GM18868 (cell line): Measurements from ENCODE around the gene ABHD12.

Experiments used
- ATAC-seq: cut with Tn5 transposase; IDR thresholded peaks from one replicate; pipeline ENCODE4 v1.9.1; 2021; ENCODE audit warnings: mild to moderate bottlenecking, moderate library complexity; ENCODE audit not compliant: unreplicated experiment

The ABHD12 gene

DNA sequence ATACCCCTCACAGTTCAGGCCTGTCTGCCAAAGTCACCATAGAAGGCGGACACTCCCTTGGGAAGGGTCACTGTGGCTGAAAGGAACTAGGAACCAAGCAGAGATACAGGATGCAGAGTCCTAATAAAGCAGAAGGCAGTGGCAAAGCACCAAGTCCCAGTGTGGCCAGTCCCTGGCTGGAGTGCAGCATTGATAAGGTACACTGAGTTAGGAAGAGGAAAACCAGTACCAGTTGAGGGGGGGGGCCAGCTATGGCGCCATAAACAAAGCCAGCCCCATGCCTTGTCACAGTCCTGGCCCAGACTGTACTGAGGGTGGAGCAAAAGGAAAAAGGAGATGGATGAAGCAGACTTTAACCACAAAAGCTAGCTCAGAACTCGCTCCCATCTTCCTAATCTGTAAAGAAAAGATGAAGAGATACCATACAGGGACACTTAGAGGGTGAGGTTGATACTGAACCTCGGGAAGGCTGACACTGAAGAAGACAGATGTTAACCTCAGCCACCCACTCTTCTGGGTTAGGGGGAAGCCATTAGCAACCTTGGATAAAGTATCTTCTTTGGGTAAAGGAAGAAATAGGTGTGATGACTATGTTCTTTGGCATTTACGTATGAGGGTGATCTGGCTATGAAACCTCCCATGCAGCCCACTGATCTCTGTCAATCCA is 7.8 kb downstream of the ABHD12 start:
- ATAC-seq: no peak

DNA sequence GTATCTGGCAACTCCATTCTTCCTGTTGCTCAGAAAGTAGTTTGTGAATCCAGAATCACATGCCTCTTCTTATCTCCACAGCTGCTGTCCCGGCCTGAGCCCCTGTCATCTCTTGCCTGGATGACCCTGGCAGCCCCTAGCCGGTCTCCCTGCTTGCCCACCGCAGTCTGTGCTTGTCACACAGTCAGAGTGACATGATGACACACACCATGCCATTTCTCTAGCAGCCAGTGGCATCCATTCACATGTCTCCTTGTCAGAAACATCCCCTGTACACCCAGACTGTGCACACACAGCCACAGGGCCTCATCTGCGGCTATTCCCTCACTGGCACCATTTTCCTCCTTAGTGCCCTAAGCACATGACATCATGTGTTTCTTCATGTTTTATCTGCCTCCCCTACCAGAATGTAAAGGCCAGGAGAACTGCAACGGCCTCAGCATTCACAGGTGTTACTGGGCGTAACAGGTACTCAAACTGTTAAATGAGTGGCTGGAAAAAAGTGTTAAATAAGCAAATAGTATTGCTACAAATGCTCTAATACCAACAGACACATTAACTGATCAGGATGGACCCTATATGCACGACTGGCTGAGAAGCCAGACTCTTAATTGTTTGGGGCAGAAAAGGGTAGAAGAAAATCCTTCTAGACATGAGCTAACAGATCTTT is 9.6 kb downstream of the ABHD12 start:
- ATAC-seq: no peak

DNA sequence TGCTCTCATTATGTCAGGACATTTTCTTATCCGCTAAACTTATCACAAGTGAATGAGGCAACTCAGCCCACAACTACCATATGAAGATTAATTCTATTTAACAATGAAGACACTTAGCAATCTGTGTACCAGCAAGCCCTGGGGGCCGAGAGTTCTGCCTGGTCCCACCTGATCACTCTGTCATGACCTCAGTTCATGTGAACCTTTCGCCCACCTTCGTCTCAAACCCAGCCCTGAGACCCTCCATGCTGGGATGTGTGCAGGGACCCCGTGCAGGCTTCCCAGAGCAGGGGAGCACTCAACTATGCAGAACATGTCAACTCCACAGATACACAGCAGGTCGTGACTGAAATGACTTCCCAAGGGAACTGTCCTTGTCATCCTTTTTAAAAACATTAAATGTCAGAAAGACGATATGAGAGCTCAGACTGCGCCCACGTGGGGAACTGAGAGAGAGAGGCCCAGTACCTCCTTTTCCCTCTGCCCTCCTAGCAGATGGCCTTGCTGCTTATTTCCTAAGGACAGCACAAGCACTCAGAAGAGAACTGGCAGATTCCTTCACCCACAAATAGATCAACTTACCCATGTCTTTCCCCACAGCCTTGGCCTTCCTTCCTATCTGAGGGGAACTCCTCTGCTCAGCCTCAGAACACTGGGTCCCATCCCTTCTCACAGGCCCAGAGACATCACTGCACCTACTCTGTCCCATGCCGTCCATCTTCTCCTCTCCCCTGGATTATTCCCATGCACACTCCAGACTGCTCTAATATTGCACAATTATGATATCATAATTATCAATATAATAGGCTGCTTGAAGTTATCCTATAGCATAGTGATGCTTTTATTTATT is 11.5 kb downstream of the ABHD12 start:
- peak; percentile 53 for ATAC-seq

DNA sequence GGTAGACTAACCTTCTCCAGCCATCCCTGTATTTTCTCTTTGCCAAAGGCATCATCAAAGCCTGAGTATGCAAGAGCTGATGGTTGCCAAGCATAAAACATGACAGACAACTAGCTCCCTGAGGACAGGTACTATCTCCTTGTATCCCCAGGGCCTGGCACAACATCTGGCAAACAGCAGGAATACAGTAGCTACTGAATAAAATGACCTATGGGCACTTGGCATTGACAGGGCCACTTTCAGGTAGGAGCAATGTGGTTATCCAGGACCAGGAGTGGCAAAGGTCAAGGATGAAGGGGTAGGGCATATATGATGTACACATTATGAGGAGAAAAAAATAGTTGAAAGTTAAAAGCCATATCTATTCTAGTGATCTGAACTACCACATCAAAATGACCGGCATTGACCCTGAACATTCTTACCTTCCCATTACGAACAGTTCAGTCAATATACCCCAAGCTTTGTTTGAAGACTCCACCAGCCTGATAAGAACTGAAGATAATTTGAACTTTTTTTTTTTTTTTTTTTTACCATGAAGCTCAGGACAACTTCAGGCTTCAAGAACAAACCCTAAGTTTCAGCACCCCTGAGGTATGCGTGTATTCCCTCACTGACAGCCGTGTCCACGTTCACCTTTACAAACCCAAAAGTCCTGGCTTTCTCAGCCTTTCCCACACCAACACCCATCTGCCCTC is 12.3 kb downstream of the ABHD12 start:
- ATAC-seq: no peak

DNA sequence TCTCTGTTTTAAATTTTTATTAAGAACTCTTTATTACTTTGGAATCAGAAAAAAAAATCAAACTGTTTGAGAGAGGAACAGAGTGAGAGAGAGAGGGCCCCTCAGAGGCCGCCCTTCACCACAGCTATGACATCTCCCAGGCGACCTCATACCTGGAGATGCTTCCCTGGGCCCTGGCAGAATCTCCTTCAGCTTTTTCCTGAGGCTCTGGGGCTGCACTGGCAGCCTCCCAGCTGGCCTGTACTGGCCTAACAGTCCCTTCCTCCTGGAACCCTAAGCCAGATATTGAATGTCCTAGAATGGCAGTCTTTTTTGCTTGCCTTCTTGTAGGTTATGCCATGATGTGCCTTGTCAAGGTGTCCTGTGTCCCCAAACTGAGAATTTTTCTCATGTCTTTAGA is 13.7 kb downstream of the ABHD12 start:
- no peak for ATAC-seq

DNA sequence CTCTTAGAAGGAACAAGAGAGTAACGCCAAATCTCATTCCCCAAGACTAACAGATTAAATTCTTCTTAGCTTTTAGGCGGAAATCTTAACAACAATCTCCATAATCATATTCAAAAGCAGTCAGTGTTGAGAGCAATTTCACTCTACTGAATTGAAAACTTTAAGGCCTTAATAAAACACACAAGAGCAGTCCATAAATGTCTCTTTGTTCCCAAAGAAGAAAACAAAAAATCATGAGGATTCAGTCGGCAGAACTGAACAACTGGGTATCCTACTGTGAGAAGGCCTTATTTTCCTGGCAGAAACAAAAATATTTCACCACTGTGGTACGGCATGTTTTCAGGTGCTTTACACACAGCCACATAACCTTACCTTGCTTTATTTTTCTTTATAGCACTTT is 14.4 kb downstream of the ABHD12 start:
- no peak for ATAC-seq

DNA sequence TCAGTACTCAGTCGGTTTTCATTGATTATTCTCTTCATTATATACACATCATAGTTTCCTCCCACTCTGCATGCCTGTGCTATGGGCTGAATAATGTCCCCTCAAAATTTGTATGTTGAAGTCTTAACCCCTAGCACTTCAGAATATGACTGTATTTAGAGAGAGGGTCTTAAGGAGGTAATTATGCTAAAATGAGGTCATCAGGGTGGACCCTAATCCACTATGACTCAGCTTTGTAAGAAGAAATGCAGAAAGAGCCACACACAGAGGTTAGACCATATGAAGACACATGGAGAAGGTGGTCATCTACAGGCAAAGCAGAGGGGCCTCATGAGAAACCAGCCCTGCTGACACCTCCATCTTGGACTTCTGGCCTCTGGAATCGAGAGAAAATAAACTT is 15.8 kb downstream of the ABHD12 start:
- no peak for ATAC-seq

DNA sequence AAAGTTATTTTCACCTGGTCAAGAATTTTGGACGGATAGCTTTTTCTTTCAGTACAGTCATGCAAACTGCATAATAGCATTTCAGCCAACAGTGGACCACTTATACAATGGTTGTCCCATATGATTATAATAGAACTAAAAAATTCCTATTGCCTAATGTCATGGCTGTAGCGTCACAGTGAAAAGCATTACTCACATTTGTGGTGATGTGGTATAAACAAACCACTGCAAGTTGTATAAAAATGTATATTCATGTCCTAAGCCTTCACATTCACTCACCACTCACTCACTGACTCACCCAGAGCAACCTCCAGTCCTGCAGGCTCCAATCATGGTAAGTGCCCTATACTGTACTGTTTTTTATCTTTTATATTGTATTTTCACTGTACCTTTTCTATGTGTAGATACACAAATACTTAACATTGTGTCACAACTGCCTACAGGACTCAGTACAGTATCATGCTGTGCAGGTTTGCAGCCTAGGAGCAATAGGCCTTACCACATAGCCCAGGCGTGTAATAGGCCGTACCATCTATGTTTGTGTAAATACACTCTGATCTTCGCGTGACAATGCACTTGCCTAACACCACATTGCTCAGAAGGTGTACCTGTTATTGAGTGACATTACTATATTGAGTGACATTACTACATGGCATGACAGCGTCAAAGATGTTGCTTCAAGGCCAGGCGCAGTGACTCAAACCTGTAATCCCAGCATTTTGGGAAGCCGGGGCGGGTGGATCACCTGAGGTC is 17.9 kb downstream of the ABHD12 start:
- no peak for ATAC-seq

DNA sequence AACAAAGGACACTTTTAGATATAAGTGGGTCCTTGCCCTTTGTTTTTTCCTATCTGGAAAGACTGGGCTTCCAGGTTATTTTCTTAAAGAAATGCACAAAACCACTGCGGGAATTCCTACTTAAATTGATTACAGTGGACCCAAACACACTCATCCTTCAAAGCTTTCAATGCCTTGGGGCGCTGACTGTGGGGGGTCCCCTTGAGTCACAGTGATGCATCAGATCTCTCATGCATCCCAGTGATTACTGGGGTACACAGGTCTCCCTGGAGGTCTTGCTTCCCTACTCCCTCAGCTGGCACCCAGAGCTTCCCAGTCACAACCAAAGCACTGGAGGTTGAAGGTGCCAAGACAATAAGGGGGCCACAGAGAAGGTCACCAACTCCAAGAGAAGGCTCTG is 20.7 kb downstream of the ABHD12 start:
- no peak for ATAC-seq

DNA sequence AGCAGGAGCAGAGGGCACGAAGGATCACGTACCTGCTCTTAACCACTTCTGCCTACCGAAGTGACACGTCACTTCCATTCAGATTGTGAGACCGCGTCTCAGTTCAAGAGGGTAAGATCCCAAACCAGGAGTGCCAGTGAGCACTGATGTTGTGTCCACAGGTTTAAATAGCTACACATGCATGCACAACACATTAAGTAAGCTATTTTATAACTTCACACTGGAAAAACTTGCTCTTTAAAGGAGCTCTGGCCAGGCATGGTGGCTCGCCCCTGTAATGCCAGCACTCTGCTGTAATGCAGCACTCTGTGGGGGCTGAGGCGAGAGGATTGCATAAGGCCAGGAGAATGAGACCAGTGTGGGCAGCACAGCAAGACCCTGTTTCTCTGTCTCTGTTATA is 21.1 kb downstream of the ABHD12 start:
- no peak for ATAC-seq

DNA sequence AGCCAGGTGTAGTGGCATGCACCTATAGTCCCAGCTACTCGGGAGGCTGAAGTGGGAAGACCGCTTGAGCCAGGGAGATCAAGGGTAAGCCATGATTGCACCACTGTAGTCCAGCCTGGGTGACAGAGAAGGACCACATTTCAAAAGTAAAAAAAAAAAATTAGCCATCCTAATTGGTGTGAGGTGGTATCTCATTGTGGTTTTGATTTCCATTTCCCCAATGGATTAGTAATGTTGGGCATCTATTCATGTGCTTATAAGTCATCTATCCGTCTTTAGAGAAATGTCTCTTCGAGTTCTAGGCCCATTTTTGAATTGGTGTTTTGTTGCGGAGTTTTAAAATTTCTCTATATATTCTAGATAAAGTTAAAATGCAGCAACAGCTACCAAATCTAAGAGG is 21.7 kb downstream of the ABHD12 start:
- no peak for ATAC-seq

DNA sequence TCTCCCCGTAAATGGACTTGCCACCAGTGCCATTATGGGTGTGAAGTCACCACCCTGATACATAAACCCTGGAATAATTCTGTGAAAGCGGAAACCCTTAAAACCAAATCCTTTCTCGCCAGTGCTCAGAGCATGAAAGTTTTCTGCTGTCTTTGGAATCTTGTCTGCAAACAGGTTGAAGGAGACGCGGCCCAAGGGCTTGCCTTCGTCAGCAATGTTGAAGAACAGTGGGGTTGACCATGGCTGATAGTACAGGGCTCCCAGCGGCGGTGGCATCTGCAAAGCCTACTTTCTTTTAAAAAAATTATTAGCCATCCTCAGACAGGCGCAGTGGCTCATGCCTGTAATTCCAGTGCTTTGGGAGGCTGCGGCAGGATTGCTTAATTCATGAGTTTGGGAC is 22.1 kb downstream of the ABHD12 start:
- ATAC-seq: no peak

DNA sequence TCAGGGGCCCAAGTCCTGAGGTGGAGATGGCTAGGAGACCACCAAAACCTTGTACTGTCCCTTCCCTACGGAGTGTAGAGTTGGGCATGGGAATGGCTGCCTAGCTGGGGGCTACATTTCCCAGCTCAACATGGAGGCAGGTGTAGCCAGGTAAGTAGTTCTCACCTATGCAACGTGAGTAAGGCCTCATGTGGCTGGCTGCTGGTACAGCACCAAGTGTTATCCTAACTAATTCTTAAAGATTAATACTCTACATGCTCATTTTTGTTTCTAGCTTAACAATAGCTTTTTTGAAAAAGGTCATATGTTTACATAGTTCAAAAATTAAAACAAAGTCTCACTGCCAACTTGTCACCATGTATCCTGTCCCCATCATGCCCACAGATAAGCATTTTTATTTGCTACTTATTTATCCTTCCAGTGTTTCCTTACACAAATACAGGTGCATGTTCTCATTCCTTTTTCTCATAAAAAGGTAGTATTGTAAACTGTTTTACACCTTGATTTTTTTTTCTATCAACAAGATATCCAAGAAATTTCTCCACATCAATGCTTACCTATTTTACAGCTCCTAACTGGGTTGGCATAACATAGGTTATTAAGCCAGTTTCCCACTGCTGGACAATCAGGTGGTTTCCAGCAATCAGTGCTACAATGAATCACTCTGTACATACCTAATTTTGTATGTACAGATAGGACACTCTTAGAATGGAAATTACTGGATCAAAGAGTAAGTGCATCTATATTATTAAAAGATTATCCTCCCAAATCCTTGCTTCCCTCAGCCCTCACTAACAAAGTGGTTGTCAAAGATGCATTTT is 25.5 kb downstream of the ABHD12 start:
- no peak for ATAC-seq

DNA sequence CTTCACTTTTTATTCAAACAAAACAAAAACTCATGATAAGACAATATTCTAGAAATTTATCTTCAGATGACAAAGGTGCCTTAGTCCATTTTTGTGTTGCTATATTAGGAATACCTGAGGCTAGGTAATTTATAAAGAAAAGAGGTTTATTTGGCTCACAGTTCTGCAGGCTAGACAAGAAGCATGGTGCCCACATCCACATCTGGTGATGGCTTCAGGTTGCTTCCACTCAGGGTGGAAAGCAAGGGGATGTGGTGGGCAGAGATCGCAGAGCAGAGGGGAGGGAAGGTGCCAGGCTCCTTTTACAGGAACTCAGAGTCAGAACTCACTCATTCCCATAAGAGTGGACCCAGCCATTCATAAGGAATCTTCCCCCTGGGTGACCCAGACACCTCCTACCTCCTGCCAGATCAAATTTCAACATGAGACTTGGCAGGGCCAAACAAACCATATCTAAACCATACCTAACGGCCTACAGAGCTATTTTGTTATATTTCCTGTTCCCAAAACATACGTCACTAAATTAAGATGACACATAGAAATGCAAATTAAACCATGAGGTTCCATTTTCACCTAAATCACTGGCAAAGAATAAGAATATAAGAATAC is 26.4 kb downstream of the ABHD12 start:
- no peak for ATAC-seq

DNA sequence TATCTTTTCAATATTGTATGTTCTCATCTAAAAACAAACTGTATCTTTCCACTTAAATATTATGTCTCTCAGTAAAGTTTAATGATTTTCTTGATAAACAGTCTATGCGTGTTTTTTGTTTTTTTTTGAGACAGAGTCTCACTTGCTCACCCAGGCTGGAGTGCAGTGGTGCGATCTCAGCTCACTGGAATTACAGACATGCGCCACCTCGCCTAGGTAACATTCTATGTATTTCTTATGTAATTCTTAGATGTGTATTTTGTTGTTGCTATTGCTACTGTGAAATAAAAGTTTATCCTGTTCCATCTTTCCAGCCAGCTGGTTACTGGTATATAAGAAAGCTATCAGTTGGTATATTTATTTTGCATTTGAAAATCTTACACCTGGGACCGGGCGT is 29.4 kb downstream of the ABHD12 start:
- peak; percentile 9 for ATAC-seq

DNA sequence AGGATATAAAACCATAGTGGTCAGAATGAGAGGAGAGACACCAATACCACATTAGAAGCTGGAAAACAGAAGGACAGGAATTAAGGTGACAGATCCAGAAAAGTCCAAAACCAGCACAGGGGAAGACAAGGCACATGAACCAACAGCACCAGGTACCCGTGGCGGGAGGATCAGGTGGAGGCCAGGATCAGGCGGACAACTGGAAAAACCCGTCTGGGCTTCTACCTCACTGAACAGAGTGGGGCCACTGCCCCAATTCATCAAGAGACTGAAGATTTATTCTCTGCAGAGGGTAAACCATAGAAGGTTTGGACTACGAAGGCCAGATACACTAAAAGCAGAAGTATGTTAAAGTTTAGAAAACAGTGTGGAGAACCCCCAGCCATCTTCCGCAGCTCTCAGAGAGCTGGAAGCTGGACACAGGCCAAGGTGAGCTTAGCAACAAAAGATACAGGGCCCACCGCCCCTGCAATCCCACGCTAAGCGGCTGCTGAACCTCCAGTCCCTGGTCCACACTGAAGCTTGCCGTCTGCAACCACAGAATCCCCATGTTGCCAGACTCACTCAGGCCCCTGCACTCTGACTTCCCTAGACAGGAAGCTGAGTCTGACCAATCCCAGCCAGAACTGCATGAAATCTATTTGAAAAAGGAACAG is 29.9 kb downstream of the ABHD12 start:
- peak; percentile 71 for ATAC-seq

DNA sequence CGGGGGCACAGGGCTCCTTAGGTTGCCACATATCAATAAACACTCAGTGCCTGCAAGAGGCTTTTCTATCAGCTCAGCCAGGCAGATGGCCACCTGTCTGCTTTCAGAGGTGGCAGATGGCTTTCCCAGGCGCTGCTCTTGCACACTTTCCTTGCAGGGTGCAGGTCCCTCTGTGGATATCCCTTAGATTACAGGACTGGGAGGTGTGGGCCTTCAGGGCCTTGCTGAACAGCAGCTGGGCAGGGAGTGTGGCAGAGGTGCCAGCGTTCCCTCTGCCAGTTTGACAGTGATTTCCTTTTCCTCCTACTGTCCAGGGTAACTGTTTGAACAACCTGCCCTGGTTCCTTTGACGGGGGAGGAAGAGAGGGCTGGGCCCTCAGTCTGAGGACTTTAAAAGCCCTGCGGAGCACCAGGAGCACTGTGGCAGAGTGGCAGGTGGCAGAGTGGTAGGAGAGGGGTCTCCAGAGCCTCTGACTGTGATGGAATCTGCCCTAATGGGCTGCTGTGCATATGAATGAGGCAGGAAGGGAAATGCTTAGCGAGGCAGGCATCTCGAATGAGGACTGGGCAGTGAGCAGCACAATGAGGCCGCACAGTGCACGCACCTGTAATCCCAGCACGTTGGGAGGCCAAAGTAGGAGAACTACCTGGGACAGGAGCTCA is 34.2 kb downstream of the ABHD12 start:
- no peak for ATAC-seq

DNA sequence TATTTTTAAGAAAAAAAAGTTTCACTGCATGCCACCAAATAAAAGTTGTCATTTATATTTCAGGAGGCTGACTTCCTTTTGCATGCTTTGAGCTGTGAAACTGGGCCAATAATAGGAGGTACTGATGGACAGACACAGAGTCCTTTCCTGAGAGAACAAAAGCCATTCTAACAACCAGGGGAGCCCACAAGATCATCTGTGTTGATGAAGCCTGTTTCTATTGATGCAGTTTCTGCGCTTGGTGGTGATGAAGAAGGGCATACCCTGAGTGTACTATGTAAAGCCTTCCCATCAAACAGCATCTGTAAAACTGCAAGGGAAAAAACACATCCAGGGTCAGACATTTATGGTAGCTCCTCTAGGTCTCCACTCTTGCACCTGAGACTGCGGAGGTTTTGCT is 34.8 kb downstream of the ABHD12 start:
- ATAC-seq: no peak
